Measurements from ENCODE around the gene TPGS1.

- TF ChIP-seq EZH2 (IDR thresholded peaks at IDR 0.05; ENCODE audit: borderline replicate concordance, low read depth, low read length, severe bottlenecking): no peak
- TF ChIP-seq, protein P1, sequence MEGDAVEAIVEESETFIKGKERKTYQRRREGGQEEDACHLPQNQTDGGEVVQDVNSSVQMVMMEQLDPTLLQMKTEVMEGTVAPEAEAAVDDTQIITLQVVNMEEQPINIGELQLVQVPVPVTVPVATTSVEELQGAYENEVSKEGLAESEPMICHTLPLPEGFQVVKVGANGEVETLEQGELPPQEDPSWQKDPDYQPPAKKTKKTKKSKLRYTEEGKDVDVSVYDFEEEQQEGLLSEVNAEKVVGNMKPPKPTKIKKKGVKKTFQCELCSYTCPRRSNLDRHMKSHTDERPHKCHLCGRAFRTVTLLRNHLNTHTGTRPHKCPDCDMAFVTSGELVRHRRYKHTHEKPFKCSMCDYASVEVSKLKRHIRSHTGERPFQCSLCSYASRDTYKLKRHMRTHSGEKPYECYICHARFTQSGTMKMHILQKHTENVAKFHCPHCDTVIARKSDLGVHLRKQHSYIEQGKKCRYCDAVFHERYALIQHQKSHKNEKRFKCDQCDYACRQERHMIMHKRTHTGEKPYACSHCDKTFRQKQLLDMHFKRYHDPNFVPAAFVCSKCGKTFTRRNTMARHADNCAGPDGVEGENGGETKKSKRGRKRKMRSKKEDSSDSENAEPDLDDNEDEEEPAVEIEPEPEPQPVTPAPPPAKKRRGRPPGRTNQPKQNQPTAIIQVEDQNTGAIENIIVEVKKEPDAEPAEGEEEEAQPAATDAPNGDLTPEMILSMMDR (IDR thresholded peaks at IDR 0.05; ENCODE audit: borderline replicate concordance, extremely low read depth, low read length, poor library complexity, severe bottlenecking): no peak
These were observed 47.5 kb downstream of the TPGS1 start for GRCh38 chr19:554817-555216.

All from DND-41 (cell line).